Measurements from ENCODE around the gene SLC7A7.
"Not testable (repeated sequence)": the region's sequence is repeated elsewhere in the genome, so short reads cannot be mapped to it uniquely, and the experiment has no call there.

The SLC7A7 gene

GRCh38 chr14:22798528-22798927, 16.7 kb downstream of the SLC7A7 start:
- no peak overlapping the region for H3K4me3 ChIP-seq (replicated peaks in 1 of 2; ENCODE audit: low read depth in 2 of 2, low read length in 2 of 2)
- DNase-seq (ENCODE audit: low read depth in 2 of 2) = peak; percentile 11 to 24
- TF ChIP-seq CTCF (IDR thresholded peaks at IDR 0.05; ENCODE audit: low read depth, low read length) = no peak

- no peak overlapping the region for H3K4me3 ChIP-seq (replicated peaks in 1 of 2; ENCODE audit: low read depth in 2 of 2, low read length in 2 of 2)
- DNase-seq (ENCODE audit: low read depth in 2 of 2) = no peak
- TF ChIP-seq CTCF (IDR thresholded peaks at IDR 0.05; ENCODE audit: low read depth, low read length) = no peak
These were observed 18.0 kb downstream of the SLC7A7 start for GRCh38 chr14:22797017-22797917.

- H3K4me3 ChIP-seq (replicated peaks in 1 of 2; ENCODE audit: low read depth in 2 of 2, low read length in 2 of 2) = no peak overlapping the region
- TF ChIP-seq CTCF (IDR thresholded peaks at IDR 0.05; ENCODE audit: low read depth, low read length) = no peak
- DNase-seq (ENCODE audit: low read depth in 2 of 2) = no peak
These were observed 19.0 kb downstream of the SLC7A7 start for GRCh38 chr14:22796087-22796707.

- no peak overlapping the region for H3K4me3 ChIP-seq (replicated peaks in 1 of 2; ENCODE audit: low read depth in 2 of 2, low read length in 2 of 2)
- no peak for TF ChIP-seq CTCF (IDR thresholded peaks at IDR 0.05; ENCODE audit: low read depth, low read length)
- DNase-seq (ENCODE audit: low read depth in 2 of 2) = no peak
These were observed 20.7 kb downstream of the SLC7A7 start for GRCh38 chr14:22794551-22794951.

- DNase-seq (ENCODE audit: low read depth in 2 of 2) = no peak
- no peak overlapping the region for H3K4me3 ChIP-seq (replicated peaks in 1 of 2; ENCODE audit: low read depth in 2 of 2, low read length in 2 of 2)
- no peak for TF ChIP-seq CTCF (IDR thresholded peaks at IDR 0.05; ENCODE audit: low read depth, low read length)
These were observed 21.3 kb downstream of the SLC7A7 start for GRCh38 chr14:22793976-22794375.

GRCh38 chr14:22793550-22793949, 21.7 kb downstream of the SLC7A7 start:
- H3K4me3 ChIP-seq (replicated peaks in 1 of 2; ENCODE audit: low read depth in 2 of 2, low read length in 2 of 2); DNase-seq (ENCODE audit: low read depth in 2 of 2): not testable (repeated sequence)

- TF ChIP-seq CTCF (IDR thresholded peaks at IDR 0.05; ENCODE audit: low read depth, low read length) = no peak
- no peak for DNase-seq (ENCODE audit: low read depth in 2 of 2)
- H3K4me3 ChIP-seq (replicated peaks in 1 of 2; ENCODE audit: low read depth in 2 of 2, low read length in 2 of 2) = no peak overlapping the region
These were observed 23.1 kb downstream of the SLC7A7 start for GRCh38 chr14:22792158-22792557.
